GM19328 (cell line): ENCODE results near the gene LIPA.
"Not testable (repeated sequence)": the region's sequence is repeated elsewhere in the genome, so short reads cannot be mapped to it uniquely, and the experiment has no call there.

Source experiments
- ATAC-seq: cut with Tn5 transposase; IDR thresholded peaks from one replicate; pipeline ENCODE4 v1.9.1; 2021; ENCODE audit warnings: mild to moderate bottlenecking, moderate library complexity; ENCODE audit not compliant: unreplicated experiment

LIPA gene

GRCh38 chr10:89171263-89171872, 80.2 kb downstream of the LIPA start:
- ATAC-seq: no peak

DNA sequence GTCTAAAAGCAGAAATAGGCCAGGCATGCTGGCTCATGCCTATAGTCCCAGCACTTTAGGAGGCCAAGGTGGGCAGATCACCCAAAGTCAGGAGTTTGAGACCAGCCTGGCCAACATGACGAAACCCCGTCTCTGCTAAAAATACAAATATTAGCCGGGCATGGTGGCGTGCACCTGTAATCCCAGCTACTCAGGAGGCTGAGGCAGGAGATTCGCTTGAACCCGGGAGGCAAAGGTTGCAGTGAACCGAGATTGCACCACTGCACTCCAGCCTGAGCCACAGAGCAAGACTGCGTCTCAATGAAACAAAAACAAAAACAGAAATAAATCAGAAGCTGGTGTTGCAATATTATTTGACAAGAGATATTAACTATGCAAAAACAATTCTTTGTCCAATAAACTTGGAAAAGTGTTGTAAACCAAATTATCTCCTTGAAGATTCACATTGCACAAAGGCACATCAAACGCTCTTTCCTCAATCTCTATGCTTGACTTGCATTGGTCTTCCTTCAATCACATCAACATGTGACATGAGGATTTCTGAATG, 83.1 kb downstream of the LIPA start:
- ATAC-seq: not testable (repeated sequence)

DNA sequence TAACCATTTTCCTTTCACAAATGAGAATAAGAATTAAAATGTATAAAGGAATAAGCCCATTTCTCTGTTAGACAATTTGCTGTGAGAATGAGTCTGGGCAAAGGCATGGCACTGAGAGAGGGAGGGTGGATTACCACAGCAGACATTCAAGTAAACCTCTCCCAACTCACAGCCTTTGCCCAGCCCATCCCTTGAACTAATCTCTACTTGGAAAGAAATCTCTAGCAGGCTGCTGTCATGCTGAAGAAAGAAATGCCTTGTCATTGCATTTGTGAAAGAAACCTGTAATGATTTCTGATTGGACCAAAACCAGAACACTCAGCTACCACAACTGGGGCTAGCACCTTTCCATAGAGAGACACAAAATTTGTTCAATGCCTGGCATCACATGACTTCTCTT, 83.7 kb downstream of the LIPA start:
- ATAC-seq: no peak

- no peak for ATAC-seq
Observed at GRCh38 chr10:89165923-89166322, 85.7 kb downstream of the LIPA start.

DNA sequence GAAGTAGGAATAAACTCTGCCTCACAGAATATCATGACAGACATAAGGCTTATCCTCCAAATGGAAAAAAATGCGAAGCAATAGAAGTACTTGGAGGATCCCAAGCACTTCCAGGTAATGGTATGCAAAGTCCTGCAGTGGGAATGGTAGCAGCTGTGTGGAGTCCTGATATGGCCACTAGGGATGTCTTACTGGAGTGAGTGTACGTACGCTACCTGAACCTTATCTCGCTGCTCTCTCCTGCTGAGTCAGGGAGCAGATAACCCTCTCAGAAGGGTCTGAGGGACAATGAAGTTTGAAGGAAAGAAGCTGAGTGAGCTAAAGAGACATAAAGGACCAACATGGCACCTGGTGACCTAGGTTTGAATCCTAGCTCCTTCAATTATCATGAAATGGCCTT, 86.7 kb downstream of the LIPA start:
- no peak for ATAC-seq

DNA sequence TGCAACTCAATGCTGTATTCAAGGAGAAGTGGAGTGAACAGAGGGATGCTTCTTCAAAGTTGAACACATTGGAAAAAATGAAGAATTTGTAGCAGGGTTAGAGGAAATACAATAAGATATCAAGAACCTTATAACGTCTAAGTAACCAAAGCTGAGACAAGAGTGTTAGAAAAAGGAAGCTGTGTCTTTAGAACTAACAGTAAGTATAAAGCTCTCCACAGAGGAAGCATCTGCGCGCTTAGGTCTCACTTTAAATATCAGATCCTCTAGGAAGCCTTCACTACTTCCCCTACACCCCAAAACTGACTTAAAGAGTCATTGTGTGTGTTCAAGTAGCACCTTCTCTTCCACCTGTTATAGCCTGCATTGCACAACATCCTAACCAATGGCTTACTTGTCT, 87.5 kb downstream of the LIPA start:
- ATAC-seq: peak; percentile 30
